Breast epithelium (tissue), 3 donors: ENCODE data around the gene TEAD1.

Experiments used
- POLR2AphosphoS5 ChIP-seq, 3 donors: sonication (generic); formaldehyde crosslinking; IDR thresholded peaks; one replicate each; pipeline ENCODE4 v1.6.1; 2017; ENCODE audit warnings: antibody characterized with exemption in 3 of 3
- TF ChIP-seq, protein P1 (sequence below), 3 donors: fragments of 450-650 bp; IDR thresholded peaks; one replicate each; pipeline ENCODE4 v1.5.1; 2016 to 2017; ENCODE audit warnings: antibody characterized with exemption in 3 of 3, mild to moderate bottlenecking in 3 of 3, moderate library complexity in 3 of 3

DNA sequence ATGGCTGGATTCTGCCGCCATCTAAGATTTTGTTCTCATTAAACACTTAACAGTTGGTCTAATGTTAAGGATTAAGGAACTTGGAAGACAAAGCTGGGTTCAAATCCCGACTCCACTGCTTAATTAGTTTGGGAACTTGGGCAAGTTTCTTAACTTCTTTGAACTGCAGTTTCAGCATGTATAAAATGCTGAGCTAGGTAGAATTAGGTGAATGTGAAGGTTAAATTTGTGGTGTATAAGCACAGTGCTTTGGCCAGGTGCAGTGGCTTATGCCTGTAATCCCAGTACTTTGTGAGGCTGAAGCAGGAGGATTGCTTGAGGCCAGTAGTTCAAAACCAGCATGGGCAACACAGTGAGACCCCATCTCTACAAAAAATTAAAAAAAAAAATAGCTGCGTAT lies 174.2 kb downstream of the TEAD1 start:
- TF ChIP-seq, protein P1, sequence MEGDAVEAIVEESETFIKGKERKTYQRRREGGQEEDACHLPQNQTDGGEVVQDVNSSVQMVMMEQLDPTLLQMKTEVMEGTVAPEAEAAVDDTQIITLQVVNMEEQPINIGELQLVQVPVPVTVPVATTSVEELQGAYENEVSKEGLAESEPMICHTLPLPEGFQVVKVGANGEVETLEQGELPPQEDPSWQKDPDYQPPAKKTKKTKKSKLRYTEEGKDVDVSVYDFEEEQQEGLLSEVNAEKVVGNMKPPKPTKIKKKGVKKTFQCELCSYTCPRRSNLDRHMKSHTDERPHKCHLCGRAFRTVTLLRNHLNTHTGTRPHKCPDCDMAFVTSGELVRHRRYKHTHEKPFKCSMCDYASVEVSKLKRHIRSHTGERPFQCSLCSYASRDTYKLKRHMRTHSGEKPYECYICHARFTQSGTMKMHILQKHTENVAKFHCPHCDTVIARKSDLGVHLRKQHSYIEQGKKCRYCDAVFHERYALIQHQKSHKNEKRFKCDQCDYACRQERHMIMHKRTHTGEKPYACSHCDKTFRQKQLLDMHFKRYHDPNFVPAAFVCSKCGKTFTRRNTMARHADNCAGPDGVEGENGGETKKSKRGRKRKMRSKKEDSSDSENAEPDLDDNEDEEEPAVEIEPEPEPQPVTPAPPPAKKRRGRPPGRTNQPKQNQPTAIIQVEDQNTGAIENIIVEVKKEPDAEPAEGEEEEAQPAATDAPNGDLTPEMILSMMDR (IDR thresholded peaks at IDR 0.05) = no peak
- TF ChIP-seq POLR2AphosphoS5 (IDR thresholded peaks at IDR 0.05) = no peak
